Prostate gland (tissue), 2 donors: Measurements from ENCODE around the gene CDIPT. TPM values are rescaled to one million over a fixed set of nuclear protein-coding genes. Genes with fewer than 3 reads are reported as not detected.
"Not testable (repeated sequence)": the region's sequence is repeated elsewhere in the genome, so short reads cannot be mapped to it uniquely, and the experiment has no call there.

Experiments used
- DNase-seq: peaks from one replicate; pipeline ENCODE4 v3.0.0-alpha.2; 2019; ENCODE audit warnings: low spot score
- H3K27ac ChIP-seq, 2 donors: fragments of 200-600 bp; sonication (generic); 2 replicates each; pipeline ENCODE4 v1.5.1; 2017 to 2019
- H3K27me3 ChIP-seq: fragments of 200-600 bp; sonication (generic); replicated peaks from 2 replicates; pipeline ENCODE4 v1.5.1; 2019; ENCODE audit not compliant: insufficient read depth
- H3K36me3 ChIP-seq, 2 donors: fragments of 200-600 bp; sonication (generic); 1 replicate in 1 of 2; 2 replicates in 1 of 2; pipeline versions ENCODE4 v1.5.1 to v1.8.1; 2017 to 2019
- H3K4me1 ChIP-seq: fragments of 200-600 bp; sonication (generic); replicated peaks from 2 replicates; pipeline ENCODE4 v1.5.1; 2019
- H3K4me3 ChIP-seq, 2 donors: fragments of 200-600 bp; sonication (generic); 2 replicates each; pipeline ENCODE4 v1.5.1; 2017 to 2019
- H3K9me3 ChIP-seq: fragments of 200-600 bp; sonication (generic); 2 replicates; pipeline ENCODE4 v1.5.1; 2017
- CTCF ChIP-seq, 4 experiments: fragments of 200-600 bp in 2 of 4; fragments of 450-650 bp in 2 of 4; sonication (generic) in 2 of 4; IDR thresholded peaks; 1 replicate in 3 of 4; 2 replicates in 1 of 4; pipeline ENCODE4 v1.5.1; 2016 to 2019; ENCODE audit warnings: antibody characterized with exemption in 4 of 4, mild to moderate bottlenecking in 2 of 4, moderate library complexity in 2 of 4
- POLR2A ChIP-seq: fragments of 450-650 bp; IDR thresholded peaks from one replicate; pipeline ENCODE4 v1.6.1; 2016; ENCODE audit warnings: antibody characterized with exemption, mild to moderate bottlenecking
- POLR2AphosphoS5 ChIP-seq: sonication (generic); formaldehyde crosslinking; IDR thresholded peaks from one replicate; pipeline ENCODE4 v1.6.1; 2017; ENCODE audit warnings: antibody characterized with exemption
- WGBS: methylation state at CpG from one replicate; pipeline ENCODE4 v1.1.5; 2018; 5-methylcytosine and 5-hydroxymethylcytosine counted together
- intact Hi-C: fragments of 100-400 bp; cut with DNase I; formaldehyde crosslinking; loops from one replicate; pipeline ENCODE4 v1.14.2; 2022
- total RNA-seq, 2 donors: library from RNA; depleted of rRNA; stranded (reverse); fragments of >200 nt; gene quantifications; one replicate each; pipeline ENCODE4 v1.1.0, GENCODE V29; 2016

The CDIPT gene
- total RNA-seq = 100 to 1,000 TPM; 121 to 132 TPM

- peak; percentile 94 for DNase-seq
- Histone ChIP-seq H3K36me3 (no peaks in the 10 kb centered on the region), H3K4me1 (peaks cover 10% of the 10 kb centered on the region), H3K9me3 (no peaks in the 10 kb centered on the region), H3K27ac (peak within 1 kb of the TSS; percentile 81 to 96), H3K27me3 (no peaks in the 10 kb centered on the region), H3K4me3 (peak within 1 kb of the TSS; percentile 92 to 99)
- whole genome bisulfite sequencing = under 1% methylated on average over 57 of the region's 57 CpGs
- TF ChIP-seq POLR2AphosphoS5 (peak; percentile 95), CTCF (IDR thresholded peaks at IDR 0.05) (peak in 3 of 4 experiments; percentile 39 to 79 (median 79)), POLR2A (peak; percentile 30)
- intact Hi-C loops = loop anchor here (5.0 kb wide), 2 partner anchors 46 to 139 kb away; partner anchors contain the start of gene PAGR1
These were observed at the start of gene CDIPT for GRCh38 chr16:29862884-29863668. CDIPT (minus strand) TSS chr16:29863226; CDS start chr16:29862857, 369 bp downstream.

- H3K9me3 ChIP-seq = no peaks in the 10 kb centered on the region
- no peak overlapping the region for H3K4me3 ChIP-seq
- no peak overlapping the region for H3K27ac ChIP-seq
- WGBS = 70% methylated on average over 11 of the region's 11 CpGs
- H3K36me3 ChIP-seq = no peaks in the 10 kb centered on the region
- no peak for DNase-seq
- intact Hi-C loops = no loop called here
- H3K4me1 ChIP-seq = no peaks in the 10 kb centered on the region
- no peaks in the 10 kb centered on the region for H3K27me3 ChIP-seq
- no peak for TF ChIP-seq CTCF (IDR thresholded peaks at IDR 0.05)
- no peak for TF ChIP-seq POLR2AphosphoS5
- no peak for TF ChIP-seq POLR2A
These were observed 49.1 kb upstream of the CDIPT start for GRCh38 chr16:29912087-29912486.

- H3K36me3 ChIP-seq = no peaks in the 10 kb centered on the region
- H3K27ac ChIP-seq = no peak overlapping the region
- DNase-seq = no peak
- H3K27me3 ChIP-seq = no peaks in the 10 kb centered on the region
- intact Hi-C loops = no loop called here
- H3K4me1 ChIP-seq = no peaks in the 10 kb centered on the region
- H3K4me3 ChIP-seq = no peak overlapping the region
- TF ChIP-seq POLR2A = no peak
- no peak for TF ChIP-seq POLR2AphosphoS5
- TF ChIP-seq CTCF (IDR thresholded peaks at IDR 0.05) = no peak
- 80% methylated on average over 12 of the region's 15 CpGs for WGBS
- no peaks in the 10 kb centered on the region for H3K9me3 ChIP-seq
These were observed 48.6 kb upstream of the CDIPT start for GRCh38 chr16:29911676-29912010.

GRCh38 chr16:29910819-29911675 is 48.0 kb upstream of the CDIPT start:
- 86% methylated on average over 18 of the region's 20 CpGs for WGBS
- no peak for TF ChIP-seq POLR2AphosphoS5
- TF ChIP-seq CTCF (IDR thresholded peaks at IDR 0.05) = no peak
- TF ChIP-seq POLR2A = no peak
- no peaks in the 10 kb centered on the region for H3K36me3 ChIP-seq
- no peak for DNase-seq
- H3K9me3 ChIP-seq = no peaks in the 10 kb centered on the region
- H3K4me3 ChIP-seq = no peak overlapping the region
- H3K4me1 ChIP-seq = no peaks in the 10 kb centered on the region
- no peak overlapping the region for H3K27ac ChIP-seq
- no peaks in the 10 kb centered on the region for H3K27me3 ChIP-seq
- intact Hi-C loops = no loop called here

- H3K27me3 ChIP-seq, H3K4me3 ChIP-seq, intact Hi-C loops, H3K27ac ChIP-seq, DNase-seq, H3K36me3 ChIP-seq, H3K9me3 ChIP-seq, H3K4me1 ChIP-seq: not testable (repeated sequence)
- 76% methylated on average over 6 of the region's 6 CpGs for WGBS
These were observed 46.8 kb upstream of the CDIPT start for GRCh38 chr16:29909851-29910250.
